NCI-H2107 treated with DMSO at 0.1 percent for 48 hours (cell line): ENCODE measurements around the gene SLC39A9.
"Not testable (repeated sequence)": the region's sequence is repeated elsewhere in the genome, so short reads cannot be mapped to it uniquely, and the experiment has no call there.

Experiments
- DNase-seq: peaks from one replicate; lab custom pipeline; 2025; ENCODE audit not compliant: unreplicated experiment; lab: John Stamatoyannopoulos, UW

Gene SLC39A9

DNA sequence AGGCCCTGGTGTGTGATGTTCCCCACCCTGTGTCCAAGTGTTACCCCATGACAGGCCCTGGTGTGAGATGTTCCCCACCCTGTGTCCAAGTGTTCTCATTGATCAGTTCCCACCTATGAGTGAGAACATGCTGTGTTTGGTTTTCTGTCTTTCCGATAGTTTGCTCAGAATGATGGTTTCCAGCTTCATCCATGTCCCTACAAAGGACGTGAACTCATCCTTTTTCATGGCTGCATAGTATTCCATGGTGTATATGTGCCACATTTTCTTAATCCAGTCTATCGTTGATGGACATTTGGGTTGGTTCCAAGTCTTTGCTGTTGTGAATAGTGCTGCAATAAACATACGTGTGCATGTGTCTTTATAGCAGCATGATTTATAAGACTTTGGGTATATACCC is 17.6 kb downstream of the SLC39A9 start:
- DNase-seq = not testable (repeated sequence)

DNA sequence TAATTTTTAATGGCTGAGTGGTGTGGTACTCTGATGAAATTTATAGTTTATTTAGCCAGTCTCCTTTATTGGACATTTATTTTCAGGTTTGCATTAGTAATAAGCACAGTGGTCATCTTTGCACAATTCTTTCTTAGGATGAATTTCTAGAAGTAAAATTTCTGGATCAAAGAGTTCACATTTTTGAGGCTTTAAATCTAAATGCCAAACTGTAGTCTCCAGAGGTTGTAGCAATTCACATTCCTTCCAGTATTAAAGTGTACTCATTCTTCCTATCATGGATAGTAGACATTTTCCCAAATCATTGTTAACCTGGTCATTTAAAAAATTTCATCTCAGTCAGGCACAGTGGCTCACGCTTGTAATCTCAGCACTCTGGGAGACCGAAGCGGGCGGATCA is 24.8 kb downstream of the SLC39A9 start:
- DNase-seq = no peak

DNA sequence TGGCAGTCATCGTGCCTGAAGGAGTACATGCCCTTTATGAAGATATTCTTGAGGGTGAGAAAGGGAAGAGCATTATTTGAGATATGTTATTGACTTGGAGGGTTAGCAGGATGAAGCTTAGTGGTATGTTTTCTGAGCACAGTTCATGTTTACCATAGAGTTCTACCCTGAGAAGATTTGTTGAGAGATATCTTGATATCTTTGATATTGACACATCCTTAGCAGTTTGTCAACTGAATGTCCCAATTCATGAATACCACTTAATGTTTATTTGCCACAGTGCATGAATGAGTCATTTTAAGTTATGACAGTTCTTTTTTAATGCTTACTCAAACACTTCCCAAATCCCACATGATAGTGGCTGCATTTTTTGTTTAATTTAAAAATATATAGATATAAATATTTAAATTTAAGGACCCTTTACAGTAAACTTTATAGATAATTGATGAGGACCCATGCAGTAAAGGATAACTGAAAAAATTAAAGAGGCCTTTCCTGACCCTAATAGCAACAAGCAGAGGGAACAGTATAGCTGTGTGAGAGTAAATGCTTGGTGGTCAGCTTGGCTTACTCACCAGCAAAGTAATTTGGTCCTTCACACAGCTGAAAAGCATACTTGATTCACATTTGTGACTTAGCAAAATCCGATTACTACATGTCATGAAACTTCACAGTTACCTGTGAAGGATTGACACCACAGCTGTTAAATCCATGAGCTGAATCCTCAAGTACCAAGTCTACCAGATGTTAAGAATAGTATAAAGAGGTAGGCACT is 25.8 kb downstream of the SLC39A9 start:
- DNase-seq = no peak

DNA sequence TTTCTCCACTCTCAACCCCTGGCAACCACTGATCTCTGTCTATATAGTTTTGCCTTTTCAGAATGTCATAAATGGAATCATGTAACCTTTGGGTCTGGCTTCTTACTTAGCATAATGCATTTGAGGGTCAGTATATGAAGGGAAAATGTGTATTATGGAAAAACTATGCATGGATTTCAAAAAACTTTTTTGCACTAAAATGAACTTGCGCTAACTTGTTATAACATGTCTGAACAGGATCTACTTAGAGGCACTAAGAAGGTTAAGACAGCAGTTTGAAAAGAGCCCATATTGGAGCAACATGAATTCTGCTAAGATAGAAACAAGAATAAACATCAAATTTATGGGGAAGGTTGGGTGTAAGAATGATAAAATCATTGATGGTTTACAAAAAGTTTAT is 29.1 kb downstream of the SLC39A9 start:
- no peak for DNase-seq

DNA sequence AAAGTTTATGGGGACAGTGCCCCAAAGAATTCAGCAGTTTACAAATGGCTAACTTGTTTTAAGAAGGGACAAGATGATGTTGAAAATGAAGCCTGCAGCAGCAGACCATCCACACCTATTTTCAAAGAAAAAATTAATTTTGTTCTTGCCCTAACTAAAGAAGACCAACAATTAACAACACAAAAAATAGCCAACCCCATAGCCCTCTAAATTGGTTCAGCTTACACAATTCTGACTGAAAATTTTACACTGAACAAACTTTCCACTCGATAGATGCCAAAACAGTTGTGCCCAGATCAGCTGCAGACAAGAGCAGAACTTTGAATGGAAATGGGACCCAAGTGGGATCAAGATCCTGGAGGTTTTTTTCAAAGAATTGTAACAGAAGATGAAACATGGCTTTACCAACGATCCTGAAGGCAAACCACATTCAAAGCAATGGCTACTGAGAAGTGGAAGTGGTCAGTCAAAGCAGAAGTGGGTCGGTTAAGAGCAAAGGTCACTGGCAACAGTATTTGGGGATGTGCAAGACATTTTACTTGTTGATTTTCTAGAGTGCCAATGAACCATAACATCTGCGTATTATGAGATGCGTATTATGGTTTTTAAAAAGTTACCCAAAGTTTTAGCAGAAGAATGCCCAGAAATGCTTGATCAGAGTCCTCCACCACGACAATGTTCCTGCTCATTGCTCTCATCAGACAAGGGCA is 30.0 kb downstream of the SLC39A9 start:
- no peak for DNase-seq

DNA sequence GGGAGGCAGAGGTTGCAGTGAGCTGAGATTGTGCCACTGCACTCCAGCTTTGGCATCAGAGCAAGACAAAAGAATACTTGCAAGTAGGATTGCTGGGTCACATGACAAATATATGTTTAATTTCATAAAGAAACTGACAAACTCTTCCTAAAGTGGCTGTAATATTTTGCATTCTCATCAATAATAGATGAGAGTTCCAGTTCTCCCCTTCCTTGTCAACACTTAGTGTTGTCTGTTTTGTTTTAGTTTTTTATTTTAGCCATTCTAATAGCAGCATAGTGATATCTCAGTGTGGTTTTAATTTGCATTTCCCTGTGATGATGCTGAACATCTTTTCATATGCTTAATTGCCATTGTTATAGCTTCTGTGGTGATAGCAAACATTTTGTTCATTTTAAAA is 31.2 kb downstream of the SLC39A9 start:
- DNase-seq = no peak

DNA sequence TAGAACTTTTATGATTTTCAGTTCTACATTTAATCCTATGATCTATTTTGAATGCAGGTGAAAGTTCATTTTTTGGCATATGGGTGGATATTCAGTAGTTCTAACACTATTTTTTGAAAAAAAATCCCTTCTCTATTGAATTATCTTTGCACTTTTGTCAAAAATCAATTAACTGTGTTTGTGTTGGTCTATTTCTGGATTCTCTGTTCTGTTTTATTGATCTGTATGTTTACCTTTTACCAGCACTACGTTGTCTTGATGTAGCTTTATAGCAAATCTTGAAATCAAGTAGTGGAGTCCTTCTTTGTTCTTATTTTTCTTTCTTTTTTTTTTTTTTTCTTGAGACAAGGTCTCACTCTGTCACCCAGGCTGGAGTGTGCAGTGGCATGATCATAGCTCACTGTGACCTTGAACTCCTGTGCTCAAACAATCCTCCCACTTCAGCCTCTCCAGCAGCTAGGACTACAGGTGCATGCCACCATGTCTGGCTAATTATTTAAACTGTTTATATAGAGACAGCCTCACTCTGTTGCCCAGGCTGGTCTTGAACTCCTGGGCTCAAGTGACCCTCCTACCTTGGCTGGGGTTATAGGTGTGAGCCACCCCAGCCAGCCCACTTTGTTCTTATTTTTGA is 31.9 kb downstream of the SLC39A9 start:
- no peak for DNase-seq

DNA sequence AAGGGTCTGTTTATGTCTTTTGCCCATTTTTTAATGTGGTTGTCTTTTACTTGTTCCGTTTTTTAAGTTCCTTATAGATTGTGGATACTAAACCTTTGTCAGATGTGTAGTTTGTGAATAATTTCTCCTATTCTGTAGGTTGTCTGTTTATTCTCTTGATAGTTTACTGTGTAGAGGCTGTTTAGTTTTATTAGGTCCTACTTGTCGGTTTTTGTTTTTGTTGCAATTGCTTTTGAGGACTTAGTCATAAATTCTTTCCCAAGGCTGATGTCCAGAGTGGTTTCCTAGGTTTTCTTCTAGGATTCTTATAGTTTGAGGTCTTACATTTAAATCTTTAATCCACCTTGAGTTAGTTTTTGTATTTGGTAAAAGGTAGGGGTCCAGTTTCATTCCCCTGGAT is 33.9 kb downstream of the SLC39A9 start:
- DNase-seq = no peak

DNA sequence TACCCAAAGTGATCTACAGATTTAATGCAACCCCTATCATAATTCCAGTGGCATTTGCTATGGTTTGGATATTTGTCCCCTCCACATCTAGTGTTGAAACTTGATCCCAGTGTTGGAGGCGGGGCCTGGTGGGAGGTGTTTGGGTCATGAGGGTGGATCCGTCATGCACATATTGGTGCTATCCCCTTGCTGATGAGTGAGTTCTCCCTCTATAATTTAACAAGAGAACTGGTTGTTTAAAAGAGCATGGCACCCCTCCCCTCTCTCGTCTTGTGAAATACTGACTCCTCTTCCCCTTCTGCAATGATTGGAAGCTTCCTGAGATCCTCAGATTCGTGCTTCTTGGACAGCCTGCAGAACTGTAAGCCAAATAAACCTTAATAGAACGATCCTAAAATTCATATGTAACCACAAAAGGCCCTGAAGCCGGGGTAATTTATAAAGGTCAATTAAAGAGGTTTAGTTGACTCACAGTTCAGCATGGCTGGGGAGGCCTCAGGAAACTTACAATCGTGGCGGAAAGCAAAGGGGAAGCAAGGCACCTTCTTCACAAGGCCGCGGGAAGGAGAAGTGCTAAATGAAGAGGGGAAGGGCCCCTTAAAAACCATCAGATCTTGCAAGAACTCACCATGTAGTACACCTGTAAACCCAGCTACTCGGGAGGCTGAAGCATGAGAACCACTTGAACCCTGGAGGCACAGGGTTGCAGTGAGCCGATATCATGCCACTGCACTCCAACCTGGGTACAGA is 41.2 kb downstream of the SLC39A9 start:
- no peak for DNase-seq

DNA sequence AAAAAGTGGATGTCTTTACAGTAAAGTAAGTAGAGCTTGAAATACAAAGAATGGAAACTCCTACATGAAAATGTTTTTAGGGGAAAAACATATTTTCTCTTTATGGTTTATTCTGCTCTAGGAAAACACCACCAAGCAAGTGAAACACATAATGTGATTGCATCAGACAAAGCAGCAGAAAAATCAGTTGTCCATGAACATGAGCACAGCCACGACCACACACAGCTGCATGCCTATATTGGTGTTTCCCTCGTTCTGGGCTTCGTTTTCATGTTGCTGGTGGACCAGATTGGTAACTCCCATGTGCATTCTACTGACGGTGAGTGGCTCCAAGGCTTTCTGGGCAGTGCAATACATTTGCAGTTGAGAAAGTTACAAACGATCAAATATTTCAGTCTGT is 43.5 kb downstream of the SLC39A9 start:
- DNase-seq = no peak

DNA sequence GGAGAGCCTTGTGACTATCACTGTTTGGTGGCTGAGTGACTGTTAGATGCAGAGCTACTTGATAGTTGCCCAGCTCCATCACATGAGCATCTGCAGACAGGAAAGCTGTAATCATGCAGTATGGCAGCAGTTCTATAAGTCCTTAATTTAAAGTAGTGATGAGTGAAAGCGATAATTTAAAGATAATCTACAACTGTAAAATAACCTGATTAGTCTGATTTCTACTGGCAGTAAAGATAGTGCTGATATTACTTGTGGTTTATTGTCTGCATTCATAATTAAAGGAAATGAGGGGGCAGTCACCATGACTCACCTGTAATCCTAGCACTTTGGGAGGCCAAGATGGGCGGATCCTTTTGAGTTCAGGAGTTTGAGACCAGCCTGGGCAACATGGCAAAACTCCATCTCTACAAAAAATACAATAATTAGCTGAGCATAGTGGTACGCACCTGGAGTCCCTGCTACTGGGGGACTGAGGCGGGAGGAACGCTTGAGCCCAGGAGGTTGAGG is 44.9 kb downstream of the SLC39A9 start:
- DNase-seq = no peak

DNA sequence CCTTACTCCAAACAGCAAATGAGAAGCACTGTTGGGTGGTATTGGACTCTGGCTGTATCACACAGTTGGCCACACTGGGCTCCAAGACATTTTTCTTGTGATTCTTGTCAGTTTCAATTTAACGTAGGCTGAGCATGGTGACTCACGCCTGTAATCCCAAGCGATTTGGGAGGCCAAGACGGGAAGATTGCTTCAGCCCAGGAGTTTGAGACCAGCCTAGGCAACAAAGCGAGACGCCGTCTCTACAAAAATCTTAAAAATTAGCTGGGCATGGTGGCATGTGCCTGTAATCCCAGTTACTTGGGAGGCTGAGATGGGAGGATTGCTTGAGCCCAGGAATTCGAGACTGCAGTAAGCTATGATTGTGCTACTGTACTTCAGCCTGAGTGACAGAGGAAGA is 50.7 kb downstream of the SLC39A9 start:
- no peak for DNase-seq

DNA sequence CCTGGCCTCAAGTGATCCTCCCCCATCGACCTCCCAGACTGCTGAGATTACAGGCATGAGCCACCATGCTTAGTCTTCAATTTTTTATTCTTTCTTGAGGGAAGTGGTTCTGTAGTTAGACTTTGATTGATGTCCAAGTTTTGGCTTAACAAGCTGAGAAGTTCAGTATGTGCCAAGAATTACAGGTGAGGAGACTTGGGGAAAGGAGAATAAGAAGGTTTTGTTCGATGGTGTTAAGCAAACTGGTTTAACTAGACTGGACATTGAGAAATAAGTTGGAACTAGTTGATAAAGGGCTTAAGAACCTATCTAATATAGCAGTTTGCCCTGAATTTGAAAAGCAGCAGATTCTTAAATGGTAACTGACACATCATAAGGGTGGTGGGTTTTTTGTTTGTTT is 53.4 kb downstream of the SLC39A9 start:
- DNase-seq = no peak

DNA sequence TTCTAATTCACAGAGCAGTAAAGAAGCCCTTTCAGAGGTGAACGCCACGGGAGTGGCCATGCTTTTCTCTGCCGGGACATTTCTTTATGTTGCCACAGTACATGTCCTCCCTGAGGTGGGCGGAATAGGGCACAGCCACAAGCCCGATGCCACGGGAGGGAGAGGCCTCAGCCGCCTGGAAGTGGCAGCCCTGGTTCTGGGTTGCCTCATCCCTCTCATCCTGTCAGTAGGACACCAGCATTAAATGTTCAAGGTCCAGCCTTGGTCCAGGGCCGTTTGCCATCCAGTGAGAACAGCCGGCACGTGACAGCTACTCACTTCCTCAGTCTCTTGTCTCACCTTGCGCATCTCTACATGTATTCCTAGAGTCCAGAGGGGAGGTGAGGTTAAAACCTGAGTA is 59.9 kb downstream of the SLC39A9 start:
- no peak for DNase-seq

DNA sequence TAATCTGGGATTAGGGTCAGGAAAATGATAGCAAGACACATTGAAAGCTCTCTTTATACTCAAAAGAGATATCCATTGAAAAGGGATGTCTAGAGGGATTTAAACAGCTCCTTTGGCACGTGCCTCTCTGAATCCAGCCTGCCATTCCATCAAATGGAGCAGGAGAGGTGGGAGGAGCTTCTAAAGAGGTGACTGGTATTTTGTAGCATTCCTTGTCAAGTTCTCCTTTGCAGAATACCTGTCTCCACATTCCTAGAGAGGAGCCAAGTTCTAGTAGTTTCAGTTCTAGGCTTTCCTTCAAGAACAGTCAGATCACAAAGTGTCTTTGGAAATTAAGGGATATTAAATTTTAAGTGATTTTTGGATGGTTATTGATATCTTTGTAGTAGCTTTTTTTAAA is 60.6 kb downstream of the SLC39A9 start:
- DNase-seq = no peak

DNA sequence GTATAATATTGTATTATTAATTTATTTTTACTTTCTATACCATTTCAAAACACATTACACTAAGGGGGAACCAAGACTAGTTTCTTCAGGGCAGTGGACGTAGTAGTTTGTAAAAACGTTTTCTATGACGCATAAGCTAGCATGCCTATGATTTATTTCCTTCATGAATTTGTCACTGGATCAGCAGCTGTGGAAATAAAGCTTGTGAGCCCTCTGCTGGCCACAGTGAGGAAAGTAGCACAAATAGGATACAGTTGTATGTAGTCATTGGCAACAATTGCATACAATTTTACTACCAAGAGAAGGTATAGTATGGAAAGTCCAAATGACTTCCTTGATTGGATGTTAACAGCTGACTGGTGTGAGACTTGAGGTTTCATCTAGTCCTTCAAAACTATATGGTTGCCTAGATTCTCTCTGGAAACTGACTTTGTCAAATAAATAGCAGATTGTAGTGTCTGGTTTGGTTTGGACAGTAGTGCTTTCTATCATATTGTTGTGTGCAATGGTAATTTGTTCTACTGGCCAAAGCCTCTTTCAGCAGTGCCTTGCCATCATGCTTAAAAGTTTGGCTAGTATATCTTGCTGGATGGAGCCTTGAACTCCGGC is 61.7 kb downstream of the SLC39A9 start:
- peak; percentile 88 for DNase-seq

DNA sequence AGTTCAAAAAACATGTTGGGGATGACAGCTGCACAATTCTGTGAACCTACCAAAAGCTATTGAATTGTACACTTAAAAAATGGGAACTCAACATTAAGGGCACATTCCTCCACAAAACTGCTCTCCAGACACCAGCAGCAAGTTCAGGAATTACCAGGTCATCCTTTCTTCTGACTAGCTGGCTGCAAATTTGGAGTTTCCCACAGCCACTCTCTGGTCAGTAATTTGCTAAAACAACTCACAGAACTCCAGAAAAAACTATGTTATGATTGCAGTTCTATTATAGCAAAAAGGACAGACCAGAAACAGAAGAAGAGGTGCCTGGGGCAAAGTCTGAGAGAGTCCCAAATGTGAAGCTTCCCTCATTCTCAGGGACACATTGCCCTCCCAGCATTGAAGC is 65.9 kb downstream of the SLC39A9 start:
- no peak for DNase-seq

DNA sequence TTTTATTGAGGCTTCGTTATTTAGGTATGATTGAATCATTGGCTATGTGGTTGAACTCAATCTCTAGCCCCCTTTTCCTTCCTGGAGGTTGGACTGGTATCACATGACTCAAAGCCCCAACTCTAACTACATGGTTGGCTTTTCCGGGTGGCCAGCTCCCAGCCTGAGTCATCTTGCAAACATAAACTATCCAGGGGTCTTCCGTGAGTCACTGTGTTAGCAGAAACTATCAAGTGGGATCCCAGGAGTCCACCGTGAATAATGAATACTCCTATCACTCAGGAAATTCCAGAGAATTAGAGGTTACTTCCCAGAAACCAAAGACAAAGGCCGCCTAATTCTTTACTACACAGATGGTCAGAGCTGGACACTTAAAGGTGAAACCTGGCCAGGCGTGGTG is 66.3 kb downstream of the SLC39A9 start:
- no peak for DNase-seq

DNA sequence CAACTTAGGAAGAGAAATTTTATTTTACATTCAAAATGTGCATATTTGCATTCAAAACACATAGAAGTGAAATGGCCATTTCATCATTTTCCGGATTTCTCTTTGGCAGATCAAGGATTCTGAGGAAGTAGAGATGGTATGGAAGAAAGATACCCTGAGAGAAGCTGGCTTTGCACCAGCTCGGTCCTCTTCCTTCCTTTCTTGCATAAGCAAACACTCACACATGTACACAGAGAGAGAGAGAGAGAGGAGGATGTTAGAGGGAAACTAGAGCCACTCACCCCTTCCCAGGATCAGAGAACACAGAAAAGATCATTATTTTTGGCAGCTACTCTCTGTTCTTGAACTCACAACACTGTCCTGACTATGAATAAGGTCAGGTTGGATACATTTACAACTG is 70.5 kb downstream of the SLC39A9 start:
- no peak for DNase-seq

DNA sequence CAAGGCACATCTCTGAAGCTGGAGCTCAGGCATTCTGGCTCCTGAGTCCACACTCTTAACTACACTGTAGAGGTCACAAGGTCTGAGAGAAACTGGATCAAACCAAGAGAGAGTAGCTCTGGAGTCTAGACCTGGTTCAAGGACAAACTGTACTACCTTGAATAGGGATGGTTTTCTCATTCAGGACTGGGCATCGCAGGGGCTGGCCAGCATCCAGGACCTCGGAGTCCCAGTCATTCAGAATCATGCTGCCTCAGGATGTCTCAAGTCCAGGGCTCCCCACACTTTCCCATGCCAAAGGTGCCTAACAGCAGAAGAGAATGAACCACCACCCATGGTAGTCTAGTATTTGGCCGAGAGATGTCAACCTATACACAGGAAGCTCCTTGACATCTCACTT is 72.9 kb downstream of the SLC39A9 start:
- DNase-seq = no peak

DNA sequence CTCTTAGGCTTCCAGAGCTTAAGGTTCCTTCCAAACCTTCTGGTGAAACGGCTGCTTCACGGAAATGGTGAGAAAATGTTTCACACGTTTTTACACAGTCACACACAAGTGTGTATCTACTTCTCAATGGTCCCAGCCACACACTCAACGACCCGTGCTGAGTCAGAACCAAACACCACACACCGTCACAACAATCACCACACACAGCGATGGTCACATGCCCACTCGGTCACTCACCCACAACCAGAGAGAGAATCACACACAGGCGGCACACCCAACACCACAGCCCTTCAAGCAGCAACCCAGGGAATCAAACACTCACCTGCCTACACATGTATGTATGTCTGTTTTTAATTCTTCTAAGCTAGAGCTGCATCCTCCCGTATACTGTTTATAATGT is 73.4 kb downstream of the SLC39A9 start:
- DNase-seq = no peak
